NCI-H748 (cell line): ENCODE measurements around the gene BTG4.
A peak's percentile ranks its signal among the peaks of the same experiment; 100 is the strongest.

Experiments
- DNase-seq: peaks from one replicate; lab custom pipeline; 2025; ENCODE audit not compliant: unreplicated experiment; lab: John Stamatoyannopoulos, UW

BTG4 gene

GRCh38 chr11:111537336-111537860 is 25.2 kb upstream of the BTG4 start:
- DNase-seq = no peak

- no peak for DNase-seq
Observed at GRCh38 chr11:111535281-111535680, 23.1 kb upstream of the BTG4 start.

DNA sequence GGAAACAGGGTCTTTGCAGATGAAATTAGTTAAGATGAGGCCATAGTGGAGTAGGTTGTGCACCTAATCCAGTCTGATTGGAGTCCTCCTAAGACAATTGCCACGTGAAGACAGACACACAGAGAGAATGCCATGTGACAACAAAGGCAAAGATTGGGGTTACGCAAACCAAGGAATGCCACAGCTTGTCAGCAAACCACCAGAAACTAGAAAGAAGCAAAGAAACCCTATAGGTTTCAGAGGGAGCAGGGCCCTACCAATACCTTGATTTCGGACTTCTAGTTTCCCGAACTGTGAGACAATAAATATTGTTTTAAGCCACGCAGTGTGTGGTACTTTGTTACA is 20.2 kb upstream of the BTG4 start:
- no peak for DNase-seq

- DNase-seq = no peak
Observed at GRCh38 chr11:111531687-111532364, 19.6 kb upstream of the BTG4 start.

- no peak for DNase-seq
Observed at GRCh38 chr11:111531136-111531535, 18.9 kb upstream of the BTG4 start.

GRCh38 chr11:111530091-111530490 is 17.9 kb upstream of the BTG4 start:
- no peak for DNase-seq

- no peak for DNase-seq
Observed at GRCh38 chr11:111528557-111528956, 16.4 kb upstream of the BTG4 start.

GRCh38 chr11:111527279-111527678 is 15.1 kb upstream of the BTG4 start:
- no peak for DNase-seq

DNA sequence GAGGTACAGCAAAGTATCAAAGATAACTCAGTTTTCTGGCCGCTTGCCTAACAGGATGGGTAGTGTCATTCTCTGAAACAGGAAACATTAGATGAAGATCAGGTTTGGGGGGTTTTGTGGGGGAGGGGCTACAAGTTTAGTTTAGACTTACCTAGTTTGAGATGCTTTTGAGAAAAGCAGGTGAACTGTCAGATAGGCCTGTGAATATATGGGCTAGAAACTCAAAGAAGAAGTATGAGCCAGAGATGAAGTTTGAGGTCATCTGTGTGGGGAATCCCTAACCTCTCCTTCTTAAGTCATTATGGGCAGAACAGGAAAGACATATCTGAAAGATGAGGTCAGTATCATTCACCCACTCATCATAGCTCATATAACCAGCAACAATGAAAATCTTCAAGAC is 14.3 kb upstream of the BTG4 start:
- no peak for DNase-seq

DNA sequence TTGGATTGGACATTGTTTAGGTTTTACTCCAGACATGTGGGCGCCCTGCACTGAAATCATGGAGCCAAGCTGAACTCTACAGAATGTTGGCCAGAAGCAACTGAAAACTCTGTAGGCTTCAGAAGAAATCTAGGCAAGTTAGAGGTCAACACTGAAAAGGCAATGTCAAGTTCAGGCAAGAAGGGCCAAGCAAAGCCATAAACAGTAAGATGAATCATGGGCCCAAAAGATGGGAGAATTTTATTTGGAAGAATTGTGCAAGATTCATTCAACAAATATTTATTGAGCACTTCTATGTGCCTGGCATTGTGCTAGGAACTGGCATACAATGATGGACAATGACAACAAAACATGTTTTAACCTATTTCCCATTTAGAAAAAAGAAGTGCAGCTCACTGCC is 13.3 kb upstream of the BTG4 start:
- no peak for DNase-seq

- DNase-seq = no peak
Observed at GRCh38 chr11:111524056-111524455, 11.9 kb upstream of the BTG4 start.

- DNase-seq = no peak
Observed at GRCh38 chr11:111523343-111523742, 11.2 kb upstream of the BTG4 start.

DNA sequence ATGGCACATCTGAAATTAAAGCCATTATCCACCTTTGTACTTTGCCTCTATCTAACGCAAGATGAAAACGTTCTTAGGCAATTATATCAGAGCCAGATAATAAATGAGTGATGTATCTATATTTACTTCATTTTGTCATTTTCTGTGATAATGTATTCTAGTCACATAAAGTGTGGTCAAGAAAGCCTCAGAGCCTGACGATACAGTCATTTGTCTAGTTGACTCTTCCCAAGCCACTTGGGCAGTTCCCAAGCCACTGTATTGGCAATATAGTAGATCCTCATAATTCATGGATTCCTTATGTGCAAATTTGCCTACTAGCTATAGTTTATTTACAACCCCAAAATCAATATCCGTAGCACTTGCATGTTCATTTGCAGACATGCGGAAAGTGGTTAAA is 10.2 kb upstream of the BTG4 start:
- no peak for DNase-seq

DNA sequence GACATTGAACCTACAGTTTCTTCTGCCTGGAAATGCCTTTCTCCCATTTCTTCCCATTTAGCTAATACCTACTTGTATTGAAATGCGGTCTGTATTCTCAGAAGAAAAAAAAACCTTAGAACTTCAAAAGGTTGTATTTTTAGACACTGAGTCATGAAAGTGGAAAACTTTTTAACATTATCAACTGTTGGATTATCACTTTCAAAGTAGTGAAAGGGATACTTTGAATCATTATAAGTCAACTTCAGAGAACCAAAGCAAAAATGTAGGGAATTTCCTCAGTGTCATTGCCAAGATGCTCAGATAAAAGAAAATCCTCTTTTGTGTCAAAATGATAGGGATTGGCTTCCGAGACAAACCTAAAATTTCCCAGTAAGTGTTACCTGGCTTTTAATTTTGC is 8.9 kb upstream of the BTG4 start:
- DNase-seq = no peak

- DNase-seq = no peak
Observed at GRCh38 chr11:111520560-111520959, 8.4 kb upstream of the BTG4 start.

- DNase-seq = no peak
Observed at GRCh38 chr11:111518668-111519067, 6.5 kb upstream of the BTG4 start.

- no peak for DNase-seq
Observed at GRCh38 chr11:111515591-111515990, 3.4 kb upstream of the BTG4 start.

GRCh38 chr11:111514216-111515031 is 2.2 kb upstream of the BTG4 start, which contains the start of gene HOATZ:
Gene HOATZ, plus strand, starts transcription at chr11:111514778. Its CDS starts 7 bp downstream, at chr11:111514785.
- peak; percentile 4 for DNase-seq

DNA sequence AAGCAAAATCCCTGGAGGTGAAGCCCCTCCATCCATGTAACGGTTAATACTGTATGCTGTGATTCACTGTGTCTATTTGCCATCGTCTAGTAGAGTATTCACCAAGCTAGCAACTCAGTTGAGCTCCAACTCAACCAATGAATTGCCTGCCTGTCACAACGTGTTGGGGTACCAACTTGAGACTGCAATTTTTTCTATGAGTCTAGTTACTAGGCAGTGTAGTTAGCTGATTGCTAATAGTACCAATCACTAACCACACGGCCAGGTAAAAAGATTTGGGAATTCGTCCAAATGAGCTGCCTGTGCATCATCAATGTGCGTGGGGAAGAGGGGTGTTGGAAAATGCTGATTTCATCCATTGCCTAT is 1.0 kb upstream of the BTG4 start:
- no peak for DNase-seq

GRCh38 chr11:111510311-111510710 is 1.9 kb downstream of the BTG4 start:
- DNase-seq = no peak

GRCh38 chr11:111502611-111503010 is 9.6 kb downstream of the BTG4 start:
- peak; percentile 4 for DNase-seq

DNA sequence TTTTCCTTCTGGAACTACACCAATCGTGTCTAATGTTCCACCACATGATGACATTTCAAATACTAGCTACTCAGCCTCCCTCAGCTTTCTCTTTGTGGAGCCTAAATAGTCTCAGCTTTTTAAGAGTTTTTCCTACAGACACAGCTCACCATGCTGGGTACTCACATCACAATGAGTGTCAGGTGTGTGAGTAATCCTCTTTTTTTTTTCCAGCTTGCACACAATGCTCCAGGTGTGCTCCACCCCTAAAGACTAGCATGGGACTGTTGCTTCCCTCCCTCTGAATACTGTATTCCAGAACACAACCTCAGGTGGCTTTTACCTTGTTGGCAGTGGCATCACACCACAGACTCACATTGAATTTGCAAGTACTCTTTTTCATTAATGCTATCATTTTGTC is 11.7 kb downstream of the BTG4 start:
- DNase-seq = no peak
